HepG2 (cell line): Measurements from ENCODE around the gene RMND5A. TPM values are rescaled to one million over a fixed set of nuclear protein-coding genes. Genes with fewer than 3 reads are reported as not detected.

Experiments used
- ATF7-NPFF ChIP-seq: sonication (generic); formaldehyde crosslinking; IDR thresholded peaks from 2 replicates; pipeline ENCODE4 v1.8.1; 2023; ENCODE audit warnings: mild to moderate bottlenecking, low read depth, missing genetic modification reagents, moderate library complexity
- HDAC2 ChIP-seq: sonication (generic); formaldehyde crosslinking; IDR thresholded peaks from 2 replicates; pipeline ENCODE4 v1.4.0; 2020; ENCODE audit warnings: missing genetic modification reagents
- HOXD1 ChIP-seq: sonication (generic); formaldehyde crosslinking; IDR thresholded peaks from 2 replicates; pipeline ENCODE4 v1.5.0; 2020; ENCODE audit warnings: missing genetic modification reagents
- IRF2 ChIP-seq: IDR thresholded peaks from 2 replicates; pipeline ENCODE4 v1.6.1; 2018; ENCODE audit warnings: missing genetic modification reagents, missing compliant biosample characterization
- JUND ChIP-seq: sonication (generic); formaldehyde crosslinking; IDR thresholded peaks from 2 replicates; pipeline ENCODE4 v1.8.0; 2022; ENCODE audit warnings: mild to moderate bottlenecking, missing genetic modification reagents
- XBP1 ChIP-seq: sonication (generic); formaldehyde crosslinking; IDR thresholded peaks from 2 replicates; pipeline ENCODE4 v1.5.0; 2020; ENCODE audit warnings: missing genetic modification reagents
- ZNF761 ChIP-seq: sonication (generic); formaldehyde crosslinking; conservative IDR thresholded peaks from 2 replicates; pipeline ENCODE4 v1.4.0; 2020; ENCODE audit warnings: mild to moderate bottlenecking, missing genetic modification reagents
- polyA plus RNA-seq, 8 experiments: library from polyadenylated mRNA; depleted of rRNA in 3 of 8; stranded (reverse) in 7 of 8; unstranded in 1 of 8; fragments of >200 nt; fragmentation: Illumina TruSeq in 4 of 8; extraction: Trizol in 4 of 8; gene quantifications; 2 replicates each; pipeline versions ENCODE4 v1.2.1 to v1.2.3, GENCODE V29; 2011 to 2016; ENCODE audit warnings: low read depth in 4 of 8, missing spikeins in 1 of 8, mixed read lengths in 1 of 8; ENCODE audit not compliant: insufficient read depth in 1 of 8
- total RNA-seq, 5 experiments: library from RNA; depleted of rRNA; stranded (reverse); fragments of >200 nt; fragmentation: Illumina TruSeq; extraction: Trizol; gene quantifications; 2 replicates each; pipeline ENCODE4 v1.2.3, GENCODE V29; 2016; ENCODE audit warnings: low read depth in 1 of 5
- TF ChIP-seq, protein P1 (sequence below): sonication (generic); formaldehyde crosslinking; IDR thresholded peaks from 2 replicates; pipeline ENCODE4 v1.4.0; 2020; ENCODE audit warnings: missing genetic modification reagents
- TF ChIP-seq, protein P2 (sequence below): sonication (generic); formaldehyde crosslinking; IDR thresholded peaks from 2 replicates; pipeline ENCODE4 v1.5.0; 2020; ENCODE audit warnings: missing genetic modification reagents, mild to moderate bottlenecking, borderline replicate concordance
- TF ChIP-seq, protein P3 (sequence below): sonication (generic); formaldehyde crosslinking; IDR thresholded peaks from 2 replicates; pipeline ENCODE4 v1.5.0; 2020; ENCODE audit warnings: missing genetic modification reagents
- TF ChIP-seq, protein P4 (sequence below): sonication (generic); formaldehyde crosslinking; IDR thresholded peaks from 2 replicates; pipeline ENCODE4 v1.9.0; 2021; ENCODE audit warnings: mild to moderate bottlenecking, missing genetic modification reagents
- TF ChIP-seq, protein P5 (sequence below): conservative IDR thresholded peaks from 2 replicates; pipeline ENCODE4 v1.6.1; 2018; ENCODE audit warnings: missing genetic modification reagents

The RMND5A gene
- total and polyA plus RNA-seq, 2 of the 13 experiments (the other 11 are each of a cell fraction or from before 2014, with no cell fraction given) = 31.0 to 66.4 TPM

DNA sequence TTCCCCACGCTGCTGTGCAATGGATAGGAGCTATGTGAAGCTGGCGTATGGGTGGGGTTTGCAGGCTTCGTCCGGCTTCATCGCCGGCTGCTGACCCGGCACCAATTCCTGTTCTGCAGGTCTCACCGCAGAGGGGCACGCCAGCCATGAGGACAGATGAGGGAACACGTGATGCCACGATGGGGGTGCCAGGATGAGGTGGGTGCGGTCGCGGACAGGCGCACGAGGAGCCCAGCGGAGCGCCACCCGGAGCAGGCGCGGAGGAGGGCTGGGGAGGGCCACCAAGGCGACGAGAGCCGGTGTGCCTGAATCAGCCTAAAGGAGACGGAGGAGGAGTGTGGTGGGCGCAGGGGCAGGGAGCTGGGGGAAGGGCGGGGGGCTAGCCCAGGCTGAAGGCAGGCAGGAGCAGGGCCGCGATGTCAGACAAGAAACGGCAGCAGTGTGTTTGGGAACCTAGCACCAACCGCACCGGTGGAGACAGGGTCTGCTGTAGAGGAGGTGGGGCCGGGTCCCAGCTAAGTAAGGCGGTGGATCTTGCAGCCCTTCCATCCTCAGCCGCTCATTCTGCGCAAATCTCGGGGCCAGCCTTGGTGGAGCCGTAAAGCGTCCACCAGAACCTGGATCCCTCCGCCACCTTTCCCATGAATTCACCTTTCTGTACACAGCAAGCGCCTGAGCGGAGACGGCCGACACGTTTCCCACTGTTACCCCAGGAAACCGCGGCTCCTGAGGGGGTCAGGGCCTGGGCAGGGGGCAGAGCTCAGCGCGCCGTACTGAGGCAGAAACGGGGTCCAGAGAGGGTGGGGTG, 87.6 kb downstream of the RMND5A start (continued):
- TF ChIP-seq, protein P1, sequence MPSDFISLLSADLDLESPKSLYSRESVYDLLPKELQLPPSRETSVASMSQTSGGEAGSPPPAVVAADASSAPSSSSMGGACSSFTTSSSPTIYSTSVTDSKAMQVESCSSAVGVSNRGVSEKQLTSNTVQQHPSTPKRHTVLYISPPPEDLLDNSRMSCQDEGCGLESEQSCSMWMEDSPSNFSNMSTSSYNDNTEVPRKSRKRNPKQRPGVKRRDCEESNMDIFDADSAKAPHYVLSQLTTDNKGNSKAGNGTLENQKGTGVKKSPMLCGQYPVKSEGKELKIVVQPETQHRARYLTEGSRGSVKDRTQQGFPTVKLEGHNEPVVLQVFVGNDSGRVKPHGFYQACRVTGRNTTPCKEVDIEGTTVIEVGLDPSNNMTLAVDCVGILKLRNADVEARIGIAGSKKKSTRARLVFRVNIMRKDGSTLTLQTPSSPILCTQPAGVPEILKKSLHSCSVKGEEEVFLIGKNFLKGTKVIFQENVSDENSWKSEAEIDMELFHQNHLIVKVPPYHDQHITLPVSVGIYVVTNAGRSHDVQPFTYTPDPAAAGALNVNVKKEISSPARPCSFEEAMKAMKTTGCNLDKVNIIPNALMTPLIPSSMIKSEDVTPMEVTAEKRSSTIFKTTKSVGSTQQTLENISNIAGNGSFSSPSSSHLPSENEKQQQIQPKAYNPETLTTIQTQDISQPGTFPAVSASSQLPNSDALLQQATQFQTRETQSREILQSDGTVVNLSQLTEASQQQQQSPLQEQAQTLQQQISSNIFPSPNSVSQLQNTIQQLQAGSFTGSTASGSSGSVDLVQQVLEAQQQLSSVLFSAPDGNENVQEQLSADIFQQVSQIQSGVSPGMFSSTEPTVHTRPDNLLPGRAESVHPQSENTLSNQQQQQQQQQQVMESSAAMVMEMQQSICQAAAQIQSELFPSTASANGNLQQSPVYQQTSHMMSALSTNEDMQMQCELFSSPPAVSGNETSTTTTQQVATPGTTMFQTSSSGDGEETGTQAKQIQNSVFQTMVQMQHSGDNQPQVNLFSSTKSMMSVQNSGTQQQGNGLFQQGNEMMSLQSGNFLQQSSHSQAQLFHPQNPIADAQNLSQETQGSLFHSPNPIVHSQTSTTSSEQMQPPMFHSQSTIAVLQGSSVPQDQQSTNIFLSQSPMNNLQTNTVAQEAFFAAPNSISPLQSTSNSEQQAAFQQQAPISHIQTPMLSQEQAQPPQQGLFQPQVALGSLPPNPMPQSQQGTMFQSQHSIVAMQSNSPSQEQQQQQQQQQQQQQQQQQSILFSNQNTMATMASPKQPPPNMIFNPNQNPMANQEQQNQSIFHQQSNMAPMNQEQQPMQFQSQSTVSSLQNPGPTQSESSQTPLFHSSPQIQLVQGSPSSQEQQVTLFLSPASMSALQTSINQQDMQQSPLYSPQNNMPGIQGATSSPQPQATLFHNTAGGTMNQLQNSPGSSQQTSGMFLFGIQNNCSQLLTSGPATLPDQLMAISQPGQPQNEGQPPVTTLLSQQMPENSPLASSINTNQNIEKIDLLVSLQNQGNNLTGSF (CRISPR knock-in tag) = no peak
- TF ChIP-seq, protein P2, sequence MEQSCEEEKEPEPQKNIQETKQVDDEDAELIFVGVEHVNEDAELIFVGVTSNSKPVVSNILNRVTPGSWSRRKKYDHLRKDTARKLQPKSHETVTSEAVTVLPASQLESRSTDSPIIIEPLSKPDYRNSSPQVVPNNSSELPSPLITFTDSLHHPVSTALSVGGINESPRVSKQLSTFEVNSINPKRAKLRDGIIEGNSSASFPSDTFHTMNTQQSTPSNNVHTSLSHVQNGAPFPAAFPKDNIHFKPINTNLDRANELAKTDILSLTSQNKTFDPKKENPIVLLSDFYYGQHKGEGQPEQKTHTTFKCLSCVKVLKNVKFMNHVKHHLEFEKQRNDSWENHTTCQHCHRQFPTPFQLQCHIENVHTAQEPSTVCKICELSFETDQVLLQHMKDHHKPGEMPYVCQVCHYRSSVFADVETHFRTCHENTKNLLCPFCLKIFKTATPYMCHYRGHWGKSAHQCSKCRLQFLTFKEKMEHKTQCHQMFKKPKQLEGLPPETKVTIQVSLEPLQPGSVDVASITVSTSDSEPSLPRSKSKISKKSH (CRISPR knock-in tag) = no peak
- TF ChIP-seq ZNF761 (CRISPR knock-in tag) (0 out of 2 replicates have a peak, but pooled peaks have one; percentile 40), HDAC2 (CRISPR knock-in tag) (no peak), XBP1 (CRISPR knock-in tag) (no peak), JUND (CRISPR knock-in tag) (no peak), HOXD1 (CRISPR knock-in tag) (no peak), IRF2 (no peak), ATF7-NPFF (CRISPR knock-in tag) (peak; percentile 67; the same call in 1 of the 2 replicates)
- TF ChIP-seq, protein P3, sequence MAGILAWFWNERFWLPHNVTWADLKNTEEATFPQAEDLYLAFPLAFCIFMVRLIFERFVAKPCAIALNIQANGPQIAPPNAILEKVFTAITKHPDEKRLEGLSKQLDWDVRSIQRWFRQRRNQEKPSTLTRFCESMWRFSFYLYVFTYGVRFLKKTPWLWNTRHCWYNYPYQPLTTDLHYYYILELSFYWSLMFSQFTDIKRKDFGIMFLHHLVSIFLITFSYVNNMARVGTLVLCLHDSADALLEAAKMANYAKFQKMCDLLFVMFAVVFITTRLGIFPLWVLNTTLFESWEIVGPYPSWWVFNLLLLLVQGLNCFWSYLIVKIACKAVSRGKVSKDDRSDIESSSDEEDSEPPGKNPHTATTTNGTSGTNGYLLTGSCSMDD (CRISPR knock-in tag) = no peak
- TF ChIP-seq, protein P4, sequence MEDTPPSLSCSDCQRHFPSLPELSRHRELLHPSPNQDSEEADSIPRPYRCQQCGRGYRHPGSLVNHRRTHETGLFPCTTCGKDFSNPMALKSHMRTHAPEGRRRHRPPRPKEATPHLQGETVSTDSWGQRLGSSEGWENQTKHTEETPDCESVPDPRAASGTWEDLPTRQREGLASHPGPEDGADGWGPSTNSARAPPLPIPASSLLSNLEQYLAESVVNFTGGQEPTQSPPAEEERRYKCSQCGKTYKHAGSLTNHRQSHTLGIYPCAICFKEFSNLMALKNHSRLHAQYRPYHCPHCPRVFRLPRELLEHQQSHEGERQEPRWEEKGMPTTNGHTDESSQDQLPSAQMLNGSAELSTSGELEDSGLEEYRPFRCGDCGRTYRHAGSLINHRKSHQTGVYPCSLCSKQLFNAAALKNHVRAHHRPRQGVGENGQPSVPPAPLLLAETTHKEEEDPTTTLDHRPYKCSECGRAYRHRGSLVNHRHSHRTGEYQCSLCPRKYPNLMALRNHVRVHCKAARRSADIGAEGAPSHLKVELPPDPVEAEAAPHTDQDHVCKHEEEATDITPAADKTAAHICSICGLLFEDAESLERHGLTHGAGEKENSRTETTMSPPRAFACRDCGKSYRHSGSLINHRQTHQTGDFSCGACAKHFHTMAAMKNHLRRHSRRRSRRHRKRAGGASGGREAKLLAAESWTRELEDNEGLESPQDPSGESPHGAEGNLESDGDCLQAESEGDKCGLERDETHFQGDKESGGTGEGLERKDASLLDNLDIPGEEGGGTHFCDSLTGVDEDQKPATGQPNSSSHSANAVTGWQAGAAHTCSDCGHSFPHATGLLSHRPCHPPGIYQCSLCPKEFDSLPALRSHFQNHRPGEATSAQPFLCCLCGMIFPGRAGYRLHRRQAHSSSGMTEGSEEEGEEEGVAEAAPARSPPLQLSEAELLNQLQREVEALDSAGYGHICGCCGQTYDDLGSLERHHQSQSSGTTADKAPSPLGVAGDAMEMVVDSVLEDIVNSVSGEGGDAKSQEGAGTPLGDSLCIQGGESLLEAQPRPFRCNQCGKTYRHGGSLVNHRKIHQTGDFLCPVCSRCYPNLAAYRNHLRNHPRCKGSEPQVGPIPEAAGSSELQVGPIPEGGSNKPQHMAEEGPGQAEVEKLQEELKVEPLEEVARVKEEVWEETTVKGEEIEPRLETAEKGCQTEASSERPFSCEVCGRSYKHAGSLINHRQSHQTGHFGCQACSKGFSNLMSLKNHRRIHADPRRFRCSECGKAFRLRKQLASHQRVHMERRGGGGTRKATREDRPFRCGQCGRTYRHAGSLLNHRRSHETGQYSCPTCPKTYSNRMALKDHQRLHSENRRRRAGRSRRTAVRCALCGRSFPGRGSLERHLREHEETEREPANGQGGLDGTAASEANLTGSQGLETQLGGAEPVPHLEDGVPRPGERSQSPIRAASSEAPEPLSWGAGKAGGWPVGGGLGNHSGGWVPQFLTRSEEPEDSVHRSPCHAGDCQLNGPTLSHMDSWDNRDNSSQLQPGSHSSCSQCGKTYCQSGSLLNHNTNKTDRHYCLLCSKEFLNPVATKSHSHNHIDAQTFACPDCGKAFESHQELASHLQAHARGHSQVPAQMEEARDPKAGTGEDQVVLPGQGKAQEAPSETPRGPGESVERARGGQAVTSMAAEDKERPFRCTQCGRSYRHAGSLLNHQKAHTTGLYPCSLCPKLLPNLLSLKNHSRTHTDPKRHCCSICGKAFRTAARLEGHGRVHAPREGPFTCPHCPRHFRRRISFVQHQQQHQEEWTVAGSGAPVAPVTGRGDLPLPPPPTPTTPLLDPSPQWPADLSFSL (CRISPR knock-in tag) = no peak
- TF ChIP-seq, protein P5, sequence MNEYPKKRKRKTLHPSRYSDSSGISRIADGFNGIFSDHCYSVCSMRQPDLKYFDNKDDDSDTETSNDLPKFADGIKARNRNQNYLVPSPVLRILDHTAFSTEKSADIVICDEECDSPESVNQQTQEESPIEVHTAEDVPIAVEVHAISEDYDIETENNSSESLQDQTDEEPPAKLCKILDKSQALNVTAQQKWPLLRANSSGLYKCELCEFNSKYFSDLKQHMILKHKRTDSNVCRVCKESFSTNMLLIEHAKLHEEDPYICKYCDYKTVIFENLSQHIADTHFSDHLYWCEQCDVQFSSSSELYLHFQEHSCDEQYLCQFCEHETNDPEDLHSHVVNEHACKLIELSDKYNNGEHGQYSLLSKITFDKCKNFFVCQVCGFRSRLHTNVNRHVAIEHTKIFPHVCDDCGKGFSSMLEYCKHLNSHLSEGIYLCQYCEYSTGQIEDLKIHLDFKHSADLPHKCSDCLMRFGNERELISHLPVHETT = no peak
